Coronary artery (tissue), 2 donors: Measurements from ENCODE around the gene PPM1F.
"Not testable (repeated sequence)": the region's sequence is repeated elsewhere in the genome, so short reads cannot be mapped to it uniquely, and the experiment has no call there.

Experiments used
- DNase-seq: peaks from one replicate; pipeline ENCODE4 v3.0.0-alpha.2; 2017; ENCODE audit warnings: low spot score
- H3K27ac ChIP-seq, 2 donors: fragments of 200-600 bp; sonication (generic); one replicate each; pipeline ENCODE4 v1.5.1; 2016 to 2019
- H3K4me3 ChIP-seq: fragments of 200-600 bp; sonication (generic); 2 replicates; pipeline ENCODE4 v1.5.1; 2016; ENCODE audit warnings: mild to moderate bottlenecking, moderate library complexity
- CTCF ChIP-seq: fragments of 200-600 bp; sonication (generic); IDR thresholded peaks from one replicate; pipeline ENCODE4 v1.5.1; 2019; ENCODE audit warnings: antibody characterized with exemption

The PPM1F gene

GRCh38 chr22:21896951-21897513 is 55.6 kb downstream of the PPM1F start:
- no peak for DNase-seq
- Histone ChIP-seq H3K4me3 (no peak overlapping the region), H3K27ac (no peak overlapping the region)
- TF ChIP-seq CTCF = no peak

GRCh38 chr22:21896275-21896674 is 56.4 kb downstream of the PPM1F start:
- not testable (repeated sequence) for H3K27ac ChIP-seq, H3K4me3 ChIP-seq, DNase-seq

- DNase-seq = no peak
- Histone ChIP-seq H3K4me3 (no peak overlapping the region), H3K27ac (no peak overlapping the region)
- TF ChIP-seq CTCF = no peak
These were observed 57.8 kb downstream of the PPM1F start for GRCh38 chr22:21894799-21895198.

GRCh38 chr22:21889251-21889990 is 63.2 kb downstream of the PPM1F start:
- no peak overlapping the region for H3K27ac ChIP-seq
- no peak overlapping the region for H3K4me3 ChIP-seq
- no peak for TF ChIP-seq CTCF
- no peak for DNase-seq

- no peak for TF ChIP-seq CTCF
- Histone ChIP-seq H3K4me3 (no peak overlapping the region), H3K27ac (no peak overlapping the region)
- DNase-seq = no peak
These were observed 64.8 kb downstream of the PPM1F start for GRCh38 chr22:21887841-21888240.

GRCh38 chr22:21883930-21884329 is 68.7 kb downstream of the PPM1F start:
- H3K27ac ChIP-seq, H3K4me3 ChIP-seq, DNase-seq: not testable (repeated sequence)

GRCh38 chr22:21882754-21883333 is 69.8 kb downstream of the PPM1F start:
- not testable (repeated sequence) for DNase-seq, H3K27ac ChIP-seq, H3K4me3 ChIP-seq

GRCh38 chr22:21881841-21882753 is 70.6 kb downstream of the PPM1F start:
- no peak for TF ChIP-seq CTCF
- Histone ChIP-seq H3K27ac (no peak overlapping the region), H3K4me3 (no peak overlapping the region)
- DNase-seq = no peak
